DLD1 (cell line): Measurements from ENCODE around the gene SLIT1.

ENCODE experiments used
- in situ Hi-C: cut with HindIII; loops from 2 replicates; pipeline ENCODE4 v1.10.0; 2017; ENCODE audit warnings: low sequenced_read_pairs

The SLIT1 gene

GRCh38 chr10:97117372-97117771 lies 68.4 kb downstream of the SLIT1 start:
- in situ Hi-C loops: no loop called here

GRCh38 chr10:97116462-97117162 lies 69.1 kb downstream of the SLIT1 start:
- in situ Hi-C loops: no loop called here

- in situ Hi-C loops: no loop called here
These were observed 69.9 kb downstream of the SLIT1 start for GRCh38 chr10:97115846-97116245.

GRCh38 chr10:97111615-97112014 lies 74.1 kb downstream of the SLIT1 start:
- in situ Hi-C loops: loop anchor here (5.0 kb wide), 1 partner anchor 74 kb away; no protein-coding TSS in a partner anchor

GRCh38 chr10:97109547-97109946 lies 76.2 kb downstream of the SLIT1 start:
- in situ Hi-C loops: no loop called here

GRCh38 chr10:97107551-97107950 lies 78.2 kb downstream of the SLIT1 start:
- in situ Hi-C loops: no loop called here

GRCh38 chr10:97106207-97106606 lies 79.6 kb downstream of the SLIT1 start:
- in situ Hi-C loops: no loop called here

- in situ Hi-C loops: no loop called here
These were observed 80.5 kb downstream of the SLIT1 start for GRCh38 chr10:97105303-97105702.

GRCh38 chr10:97103316-97104080 lies 82.3 kb downstream of the SLIT1 start:
- in situ Hi-C loops: no loop called here

- in situ Hi-C loops: no loop called here
These were observed 83.3 kb downstream of the SLIT1 start for GRCh38 chr10:97102441-97102840.

- in situ Hi-C loops: no loop called here
These were observed 84.4 kb downstream of the SLIT1 start for GRCh38 chr10:97101166-97101940.

GRCh38 chr10:97100657-97101056 lies 85.1 kb downstream of the SLIT1 start:
- in situ Hi-C loops: no loop called here

GRCh38 chr10:97099868-97100267 lies 85.9 kb downstream of the SLIT1 start:
- in situ Hi-C loops: no loop called here

GRCh38 chr10:97099089-97099488 lies 86.7 kb downstream of the SLIT1 start:
- in situ Hi-C loops: no loop called here

GRCh38 chr10:97097084-97097433 lies 88.7 kb downstream of the SLIT1 start:
- in situ Hi-C loops: no loop called here

GRCh38 chr10:97096261-97097083 lies 89.3 kb downstream of the SLIT1 start:
- in situ Hi-C loops: no loop called here

GRCh38 chr10:97095701-97096260 lies 90.0 kb downstream of the SLIT1 start:
- in situ Hi-C loops: no loop called here

GRCh38 chr10:97090644-97091043 lies 95.1 kb downstream of the SLIT1 start:
- in situ Hi-C loops: no loop called here

- in situ Hi-C loops: no loop called here
These were observed 95.7 kb downstream of the SLIT1 start for GRCh38 chr10:97090035-97090434.

GRCh38 chr10:97089209-97089870 lies 96.4 kb downstream of the SLIT1 start:
- in situ Hi-C loops: no loop called here
